SJCRH30 (cell line): ENCODE results near the gene RARB. TPM values are rescaled to one million over a fixed set of nuclear protein-coding genes. Genes with fewer than 3 reads are reported as not detected.

Source experiments
- DNase-seq, 2 experiments: peaks; one replicate each; pipeline ENCODE4 v3.0.0-alpha.2; 2015 to 2020
- H3K27ac ChIP-seq: fragments of 250-450 bp; sonication (Bioruptor Pico); 2 replicates; pipeline ENCODE4 v1.5.1; 2020; ENCODE audit warnings: mild to moderate bottlenecking, moderate library complexity
- H3K27me3 ChIP-seq: fragments of 250-450 bp; sonication (Bioruptor Pico); 2 replicates; pipeline ENCODE4 v1.5.1; 2020; ENCODE audit warnings: mild to moderate bottlenecking, moderate library complexity
- H3K36me3 ChIP-seq: fragments of 250-450 bp; sonication (Bioruptor Pico); 2 replicates; pipeline ENCODE4 v1.5.1; 2020; ENCODE audit warnings: mild to moderate bottlenecking, moderate library complexity
- H3K4me1 ChIP-seq: fragments of 250-450 bp; sonication (Bioruptor Pico); 2 replicates; pipeline ENCODE4 v1.5.1; 2020; ENCODE audit warnings: mild to moderate bottlenecking, moderate library complexity
- H3K4me3 ChIP-seq: fragments of 250-450 bp; sonication (Bioruptor Pico); 2 replicates; pipeline ENCODE4 v1.5.1; 2020; ENCODE audit warnings: mild to moderate bottlenecking, moderate library complexity
- H3K9me3 ChIP-seq: fragments of 250-450 bp; sonication (Bioruptor Pico); replicated peaks from 2 replicates; pipeline ENCODE4 v1.5.1; 2020; ENCODE audit warnings: mild to moderate bottlenecking, moderate library complexity
- total RNA-seq: library from RNA; depleted of rRNA; stranded (reverse); fragments of >200 nt; shearing (Covaris generic); gene quantifications from 2 replicates; pipeline ENCODE4 v1.2.3, GENCODE V29; 2014

The RARB gene
- total RNA-seq, 1 experiment from 2014 or later = 0.18 TPM

DNA sequence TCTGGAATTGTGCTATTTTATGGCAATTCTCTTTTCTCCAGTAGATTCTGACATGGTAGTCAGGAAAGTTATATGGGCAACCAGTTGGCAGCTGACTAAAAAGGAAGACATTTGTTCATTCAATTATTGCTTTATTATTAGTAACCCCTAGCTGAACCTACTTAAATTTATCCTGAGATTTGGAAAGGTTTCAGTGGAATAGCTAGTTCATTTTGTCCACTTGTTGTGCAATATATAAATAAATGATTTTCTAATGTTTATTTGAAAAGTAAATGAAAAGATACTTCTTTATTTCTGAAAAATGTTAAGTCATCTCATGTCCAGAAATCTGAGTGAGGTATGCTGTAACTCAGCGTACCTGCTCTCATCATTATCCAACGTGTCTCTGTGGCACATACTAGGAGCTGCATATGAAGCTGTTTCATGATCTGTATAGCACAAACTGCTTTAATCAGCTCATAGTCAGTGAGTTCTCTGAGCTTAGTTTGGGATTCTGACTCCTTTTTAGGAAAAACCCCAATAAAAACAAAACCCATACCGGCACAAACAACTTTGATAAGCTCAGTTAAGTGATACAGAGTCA lies 35.9 kb downstream of the RARB start:
- 0 out of 2 replicates have a peak, but pooled peaks cover 3% of the 10 kb centered on the region for H3K9me3 ChIP-seq
- H3K4me1 ChIP-seq = no peaks in the 10 kb centered on the region
- no peak overlapping the region for H3K4me3 ChIP-seq
- 0 out of 2 replicates have a peak, but pooled peaks cover 4% of the 10 kb centered on the region for H3K27me3 ChIP-seq
- no peak for DNase-seq
- H3K27ac ChIP-seq = no peak overlapping the region
- no peaks in the 10 kb centered on the region for H3K36me3 ChIP-seq

DNA sequence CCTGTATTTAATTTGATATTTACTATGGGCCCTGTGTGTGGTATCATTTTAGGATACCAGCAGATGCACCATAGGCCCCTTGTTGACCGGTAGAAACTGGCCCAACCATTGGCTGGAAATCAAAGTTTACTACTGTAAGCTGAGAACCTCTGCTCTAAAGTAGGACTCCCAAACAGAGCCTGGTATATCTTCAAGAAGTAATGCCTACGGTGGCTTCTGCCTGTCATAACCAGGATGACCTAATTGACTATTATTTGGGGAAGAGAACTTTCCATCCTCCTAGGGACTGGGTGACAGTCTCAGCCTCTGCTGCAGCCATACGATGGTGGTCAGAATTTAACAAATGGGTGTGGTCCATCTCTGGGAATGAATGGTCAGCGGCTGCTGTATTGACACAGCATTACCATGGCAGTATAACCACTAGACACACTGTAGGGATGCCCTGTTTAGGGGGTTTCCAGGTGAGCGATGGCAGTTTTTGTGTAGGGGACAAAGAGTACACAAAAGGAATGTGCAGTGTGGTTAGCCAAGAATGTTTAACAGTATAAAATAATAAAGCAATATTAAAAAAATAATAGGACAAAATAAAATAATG lies 37.3 kb downstream of the RARB start:
- Histone ChIP-seq H3K27me3 (0 out of 2 replicates have a peak, but pooled peaks cover 4% of the 10 kb centered on the region), H3K27ac (no peak overlapping the region), H3K36me3 (no peaks in the 10 kb centered on the region), H3K9me3 (0 out of 2 replicates have a peak, but pooled peaks cover 3% of the 10 kb centered on the region), H3K4me1 (no peaks in the 10 kb centered on the region), H3K4me3 (no peak overlapping the region)
- no peak for DNase-seq

- no peak for DNase-seq
- Histone ChIP-seq H3K36me3 (no peaks in the 10 kb centered on the region), H3K9me3 (no peaks in the 10 kb centered on the region), H3K27ac (no peak overlapping the region), H3K27me3 (no peaks in the 10 kb centered on the region), H3K4me1 (no peaks in the 10 kb centered on the region), H3K4me3 (no peak overlapping the region)
Measured at GRCh38 chr3:25468866-25469319, 40.8 kb downstream of the RARB start.

DNA sequence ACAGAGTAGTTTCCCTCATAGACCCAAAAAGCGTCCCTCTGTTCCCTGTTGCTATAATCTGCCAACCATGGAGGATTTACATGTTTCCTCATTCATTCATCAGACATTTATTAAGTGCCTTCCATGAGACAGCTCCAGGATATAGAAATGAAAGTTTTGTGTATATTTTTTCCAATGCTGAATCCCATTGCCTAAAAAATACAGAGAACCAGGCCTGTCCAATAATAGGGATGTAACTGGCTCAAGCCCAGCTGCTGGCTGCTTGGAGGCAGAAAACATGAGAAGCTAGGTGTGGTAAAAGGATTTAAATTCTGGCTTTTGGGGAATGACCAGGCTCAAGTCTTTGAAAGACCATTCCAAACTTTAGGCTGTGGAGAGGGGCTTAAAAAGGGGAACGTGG lies 41.5 kb downstream of the RARB start:
- no peak overlapping the region for H3K4me3 ChIP-seq
- DNase-seq = no peak

GRCh38 chr3:25471081-25471768 lies 43.2 kb downstream of the RARB start:
- Histone ChIP-seq H3K4me3 (no peak overlapping the region), H3K27ac (no peak overlapping the region), H3K36me3 (no peaks in the 10 kb centered on the region), H3K27me3 (no peaks in the 10 kb centered on the region; the same call in 1 of the 2 replicates), H3K4me1 (no peaks in the 10 kb centered on the region), H3K9me3 (no peaks in the 10 kb centered on the region)
- no peak for DNase-seq

More for the DNA sequence above, 41.5 kb downstream of the RARB start:
- Histone ChIP-seq H3K4me1 (no peaks in the 10 kb centered on the region), H3K27me3 (no peaks in the 10 kb centered on the region), H3K36me3 (no peaks in the 10 kb centered on the region), H3K9me3 (no peaks in the 10 kb centered on the region), H3K27ac (no peak overlapping the region)

DNA sequence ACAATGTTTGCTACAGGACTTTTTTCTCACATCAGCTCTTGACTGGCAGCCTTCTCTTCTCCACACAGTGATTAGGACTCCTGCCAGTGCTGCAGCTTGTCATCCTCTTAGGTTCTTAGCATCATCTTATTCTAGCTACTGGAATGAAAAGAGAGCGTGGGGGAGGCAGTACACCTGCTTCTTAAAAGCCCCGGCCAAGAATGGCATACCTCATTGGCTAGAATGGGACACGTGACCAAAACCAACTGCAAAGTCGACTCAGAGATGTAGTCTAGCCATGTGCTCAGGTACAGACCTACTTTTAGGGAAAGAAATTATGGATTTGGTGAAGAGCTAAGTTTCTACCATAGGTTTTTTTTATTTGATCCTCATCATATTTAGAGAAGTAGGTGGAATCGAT lies 44.1 kb downstream of the RARB start:
- H3K27me3 ChIP-seq = no peaks in the 10 kb centered on the region; the same call in 1 of the 2 replicates
- no peaks in the 10 kb centered on the region for H3K9me3 ChIP-seq
- DNase-seq = no peak
- no peak overlapping the region for H3K4me3 ChIP-seq
- no peak overlapping the region for H3K27ac ChIP-seq
- H3K4me1 ChIP-seq = no peaks in the 10 kb centered on the region
- H3K36me3 ChIP-seq = no peaks in the 10 kb centered on the region

GRCh38 chr3:25472731-25473130 lies 44.7 kb downstream of the RARB start:
- DNase-seq = no peak
- Histone ChIP-seq H3K36me3 (no peaks in the 10 kb centered on the region), H3K4me3 (no peak overlapping the region), H3K9me3 (no peaks in the 10 kb centered on the region), H3K4me1 (no peaks in the 10 kb centered on the region), H3K27ac (no peak overlapping the region), H3K27me3 (no peaks in the 10 kb centered on the region; the same call in 1 of the 2 replicates)

GRCh38 chr3:25473246-25473645 lies 45.2 kb downstream of the RARB start:
- Histone ChIP-seq H3K4me1 (no peaks in the 10 kb centered on the region), H3K9me3 (no peaks in the 10 kb centered on the region), H3K27ac (no peak overlapping the region), H3K36me3 (no peaks in the 10 kb centered on the region), H3K27me3 (no peaks in the 10 kb centered on the region; the same call in 1 of the 2 replicates), H3K4me3 (no peak overlapping the region)
- peak in 1 of 2 experiments; percentile 11 for DNase-seq

- H3K27me3 ChIP-seq = no peaks in the 10 kb centered on the region; the same call in 1 of the 2 replicates
- H3K36me3 ChIP-seq = no peaks in the 10 kb centered on the region
- no peak for DNase-seq
- H3K27ac ChIP-seq = no peak overlapping the region
- no peak overlapping the region for H3K4me3 ChIP-seq
- H3K9me3 ChIP-seq = no peaks in the 10 kb centered on the region
- no peaks in the 10 kb centered on the region for H3K4me1 ChIP-seq
Measured at GRCh38 chr3:25474052-25474451, 46.0 kb downstream of the RARB start.

- no peak overlapping the region for H3K4me3 ChIP-seq
- no peaks in the 10 kb centered on the region; the same call in 1 of the 2 replicates for H3K27me3 ChIP-seq
- H3K9me3 ChIP-seq = no peaks in the 10 kb centered on the region
- H3K27ac ChIP-seq = no peak overlapping the region
- no peaks in the 10 kb centered on the region for H3K36me3 ChIP-seq
- no peaks in the 10 kb centered on the region for H3K4me1 ChIP-seq
- no peak for DNase-seq
Measured at GRCh38 chr3:25476639-25477038, 48.6 kb downstream of the RARB start.

DNA sequence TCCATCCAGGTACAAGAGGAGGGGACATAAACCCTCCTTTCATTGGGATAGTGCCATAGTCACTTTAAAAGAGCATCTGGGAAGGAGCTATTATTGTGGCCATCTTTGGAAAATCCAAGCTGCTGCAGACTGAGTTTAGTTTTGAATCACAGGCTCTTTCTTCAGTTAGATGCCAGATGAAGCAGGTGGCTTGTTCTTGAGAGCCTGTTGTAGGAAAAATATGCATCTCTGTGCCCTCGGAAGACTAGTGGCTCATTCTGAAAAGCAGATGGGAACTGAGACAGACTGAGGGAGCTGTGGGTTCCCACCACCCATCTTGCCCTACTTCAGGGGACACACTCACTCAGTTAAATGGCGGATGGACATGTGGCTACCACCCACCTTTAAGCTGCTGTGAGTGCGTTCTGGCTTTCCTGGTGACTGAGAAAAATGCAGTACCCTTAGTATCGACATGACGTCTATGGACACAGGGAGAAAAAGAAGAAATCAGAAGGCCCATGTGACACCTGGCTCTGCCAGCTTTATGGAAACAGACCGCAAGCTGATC lies 50.2 kb downstream of the RARB start:
- no peak overlapping the region for H3K4me3 ChIP-seq
- no peaks in the 10 kb centered on the region for H3K36me3 ChIP-seq
- H3K27me3 ChIP-seq = no peaks in the 10 kb centered on the region; the same call in 1 of the 2 replicates
- H3K4me1 ChIP-seq = no peaks in the 10 kb centered on the region
- H3K27ac ChIP-seq = no peak overlapping the region
- no peaks in the 10 kb centered on the region for H3K9me3 ChIP-seq
- DNase-seq = no peak

DNA sequence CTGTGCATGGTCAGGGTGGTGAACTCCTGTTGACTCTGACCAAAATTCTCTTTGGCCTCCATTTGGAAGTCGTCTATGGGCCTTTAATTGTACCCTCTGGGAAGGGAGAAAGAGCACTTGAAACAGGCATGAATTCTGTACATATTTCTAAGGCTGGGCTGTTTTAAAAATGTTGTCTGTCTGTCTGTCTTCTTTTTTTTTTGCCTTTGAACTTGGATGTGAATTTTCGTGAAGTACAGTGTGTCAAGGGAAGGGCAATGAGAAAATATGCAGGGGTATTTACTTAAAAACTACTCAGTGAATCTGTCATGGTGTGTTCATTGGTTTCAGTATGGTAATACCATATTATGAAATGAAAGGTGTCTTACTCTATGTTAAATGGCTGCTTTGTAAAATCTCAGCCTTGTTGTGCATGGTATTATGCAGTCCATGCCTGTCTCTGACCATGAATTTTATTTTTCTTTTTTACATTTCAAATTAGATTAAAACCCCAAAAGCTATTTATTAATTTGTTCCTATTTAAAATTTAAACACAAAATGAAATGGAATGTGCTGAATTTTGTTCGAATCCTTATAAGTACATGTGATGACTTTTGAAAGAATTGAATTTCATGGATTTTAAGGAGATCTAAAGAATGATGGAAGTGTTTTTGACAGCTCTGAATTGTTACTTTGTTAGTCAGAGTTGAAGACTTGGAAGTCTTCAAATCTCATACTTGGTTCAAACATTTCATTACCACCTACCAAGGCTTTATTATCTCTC lies 51.1 kb downstream of the RARB start:
- no peak for DNase-seq
- no peaks in the 10 kb centered on the region for H3K4me1 ChIP-seq
- no peaks in the 10 kb centered on the region; the same call in 1 of the 2 replicates for H3K27me3 ChIP-seq
- no peak overlapping the region for H3K4me3 ChIP-seq
- no peak overlapping the region for H3K27ac ChIP-seq
- no peaks in the 10 kb centered on the region for H3K9me3 ChIP-seq
- H3K36me3 ChIP-seq = no peaks in the 10 kb centered on the region

DNA sequence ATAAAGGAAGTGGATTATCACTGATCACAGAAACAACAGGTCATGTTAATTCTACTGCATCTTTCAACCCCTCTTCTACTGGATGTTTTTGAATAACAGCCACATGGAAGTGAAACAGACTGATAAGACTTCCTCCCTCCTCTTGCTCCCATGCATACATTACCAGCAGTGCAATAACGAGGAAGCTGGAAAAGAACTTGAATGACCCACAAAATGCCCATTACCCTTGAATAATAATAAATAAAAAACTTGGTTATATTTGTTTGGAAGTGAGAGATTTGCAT lies 51.6 kb downstream of the RARB start:
- H3K4me1 ChIP-seq = no peaks in the 10 kb centered on the region
- no peaks in the 10 kb centered on the region for H3K36me3 ChIP-seq
- H3K27ac ChIP-seq = no peak overlapping the region
- DNase-seq = no peak
- no peaks in the 10 kb centered on the region for H3K9me3 ChIP-seq
- H3K27me3 ChIP-seq = no peaks in the 10 kb centered on the region; the same call in 1 of the 2 replicates
- H3K4me3 ChIP-seq = no peak overlapping the region

GRCh38 chr3:25480811-25481210 lies 52.7 kb downstream of the RARB start:
- no peaks in the 10 kb centered on the region for H3K4me1 ChIP-seq
- no peak overlapping the region for H3K27ac ChIP-seq
- no peak for DNase-seq

More at GRCh38 chr3:25480811-25481210, 52.7 kb downstream of the RARB start:
- H3K4me3 ChIP-seq = no peak overlapping the region
- H3K9me3 ChIP-seq = no peaks in the 10 kb centered on the region
- H3K27me3 ChIP-seq = no peaks in the 10 kb centered on the region; the same call in 1 of the 2 replicates
- no peaks in the 10 kb centered on the region for H3K36me3 ChIP-seq
